ENCODE results near the gene MFAP1.

- TF ChIP-seq CTCF (conservative IDR thresholded peaks at IDR 0.05 in 1 of 2, IDR thresholded peaks at IDR 0.05 in 1 of 2; ENCODE audit: low read depth in 1 of 2, low read length in 2 of 2) (peak in 1 of 2 donors; percentile 20), EZH2 (IDR thresholded peaks at IDR 0.05; ENCODE audit: low read length, missing control alignments) (no peak)
These were observed 31.6 kb downstream of the MFAP1 start for GRCh38 chr15:43792761-43793476.

All from fibroblast of lung (primary cell).